ENCODE results near the gene FAM168A. TPM values are rescaled to one million over a fixed set of nuclear protein-coding genes. Genes with fewer than 3 reads are reported as not detected.

Gene FAM168A
- total and polyA plus RNA-seq, 9 of the 15 experiments (the other 6 are each of a cell fraction or from before 2014, with no cell fraction given) = 0.44 to 7.2 (median 2.9) TPM

DNA sequence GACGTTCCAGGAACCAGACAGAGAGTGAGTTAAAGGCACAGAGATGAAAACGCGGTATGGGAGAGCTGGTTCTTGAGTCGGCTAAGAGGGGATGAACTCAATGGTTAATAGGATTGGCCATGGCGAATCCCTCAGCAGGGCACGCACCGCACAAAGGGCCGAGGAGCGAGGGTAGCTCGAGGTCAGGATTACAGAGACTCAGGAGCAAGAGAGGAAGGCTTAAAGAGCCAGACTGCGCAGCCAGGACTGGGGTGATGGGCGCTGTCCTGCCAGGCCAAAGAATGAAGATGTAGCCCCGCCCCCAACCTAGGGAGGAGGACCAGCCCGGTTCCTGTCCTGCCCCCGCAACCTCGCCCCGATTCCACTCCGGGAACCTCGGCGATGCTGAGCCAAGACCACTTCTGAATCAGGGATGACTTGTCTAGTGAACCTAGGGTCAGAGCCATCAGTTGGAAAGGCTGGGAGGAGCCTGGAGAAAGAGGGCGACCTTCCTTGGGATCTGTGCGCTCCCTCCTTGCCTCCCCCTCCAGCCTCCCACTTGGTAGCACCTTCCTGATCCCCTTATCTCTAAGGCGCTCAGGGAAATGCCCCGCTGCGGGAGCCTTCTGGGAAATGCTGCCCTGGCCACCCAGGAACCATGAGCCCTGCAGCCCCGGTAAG, 48.2 kb upstream of the FAM168A start, which contains the start of gene PLEKHB1 (continued):
- TF ChIP-seq, protein P1, sequence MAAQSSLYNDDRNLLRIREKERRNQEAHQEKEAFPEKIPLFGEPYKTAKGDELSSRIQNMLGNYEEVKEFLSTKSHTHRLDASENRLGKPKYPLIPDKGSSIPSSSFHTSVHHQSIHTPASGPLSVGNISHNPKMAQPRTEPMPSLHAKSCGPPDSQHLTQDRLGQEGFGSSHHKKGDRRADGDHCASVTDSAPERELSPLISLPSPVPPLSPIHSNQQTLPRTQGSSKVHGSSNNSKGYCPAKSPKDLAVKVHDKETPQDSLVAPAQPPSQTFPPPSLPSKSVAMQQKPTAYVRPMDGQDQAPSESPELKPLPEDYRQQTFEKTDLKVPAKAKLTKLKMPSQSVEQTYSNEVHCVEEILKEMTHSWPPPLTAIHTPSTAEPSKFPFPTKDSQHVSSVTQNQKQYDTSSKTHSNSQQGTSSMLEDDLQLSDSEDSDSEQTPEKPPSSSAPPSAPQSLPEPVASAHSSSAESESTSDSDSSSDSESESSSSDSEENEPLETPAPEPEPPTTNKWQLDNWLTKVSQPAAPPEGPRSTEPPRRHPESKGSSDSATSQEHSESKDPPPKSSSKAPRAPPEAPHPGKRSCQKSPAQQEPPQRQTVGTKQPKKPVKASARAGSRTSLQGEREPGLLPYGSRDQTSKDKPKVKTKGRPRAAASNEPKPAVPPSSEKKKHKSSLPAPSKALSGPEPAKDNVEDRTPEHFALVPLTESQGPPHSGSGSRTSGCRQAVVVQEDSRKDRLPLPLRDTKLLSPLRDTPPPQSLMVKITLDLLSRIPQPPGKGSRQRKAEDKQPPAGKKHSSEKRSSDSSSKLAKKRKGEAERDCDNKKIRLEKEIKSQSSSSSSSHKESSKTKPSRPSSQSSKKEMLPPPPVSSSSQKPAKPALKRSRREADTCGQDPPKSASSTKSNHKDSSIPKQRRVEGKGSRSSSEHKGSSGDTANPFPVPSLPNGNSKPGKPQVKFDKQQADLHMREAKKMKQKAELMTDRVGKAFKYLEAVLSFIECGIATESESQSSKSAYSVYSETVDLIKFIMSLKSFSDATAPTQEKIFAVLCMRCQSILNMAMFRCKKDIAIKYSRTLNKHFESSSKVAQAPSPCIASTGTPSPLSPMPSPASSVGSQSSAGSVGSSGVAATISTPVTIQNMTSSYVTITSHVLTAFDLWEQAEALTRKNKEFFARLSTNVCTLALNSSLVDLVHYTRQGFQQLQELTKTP (IDR thresholded peaks at IDR 0.05; ENCODE audit: low read depth in 1 of 2, partially characterized antibody in 2 of 2) = no peak
- TF ChIP-seq CHCHD3 (CRISPR knock-in tag; IDR thresholded peaks at IDR 0.05) (no peak), ATF1 (CRISPR knock-in tag; IDR thresholded peaks at IDR 0.05) (no peak), ATF1 (tag; IDR thresholded peaks at IDR 0.05) (no peak), CBFA2T2 (conservative IDR thresholded peaks at IDR 0.05) (no peak), ADNP (tag; IDR thresholded peaks at IDR 0.05) (no peak), EZH2 (IDR thresholded peaks at IDR 0.05; ENCODE audit: borderline replicate concordance, low read depth, low read length) (no peak), HEY1 (CRISPR knock-in tag; IDR thresholded peaks at IDR 0.05; ENCODE audit: borderline replicate concordance) (no peak), ZNF224 (CRISPR knock-in tag; IDR thresholded peaks at IDR 0.05) (no peak)
